HL-60 (cell line): ENCODE results near the gene ADAMTS8.

Source experiments
- CTCF ChIP-seq: IDR thresholded peaks from one replicate; pipeline ENCODE4 v1.5.1; 2011; ENCODE audit warnings: low read length, control low read depth, inconsistent platforms; ENCODE audit not compliant: insufficient read depth
- GABPA ChIP-seq: IDR thresholded peaks from 2 replicates; pipeline ENCODE4 v1.6.1; 2012; ENCODE audit warnings: low read depth
- POLR2AphosphoS5 ChIP-seq: IDR thresholded peaks from 2 replicates; pipeline ENCODE4 v1.6.1; 2012; ENCODE audit warnings: low read depth

DNA sequence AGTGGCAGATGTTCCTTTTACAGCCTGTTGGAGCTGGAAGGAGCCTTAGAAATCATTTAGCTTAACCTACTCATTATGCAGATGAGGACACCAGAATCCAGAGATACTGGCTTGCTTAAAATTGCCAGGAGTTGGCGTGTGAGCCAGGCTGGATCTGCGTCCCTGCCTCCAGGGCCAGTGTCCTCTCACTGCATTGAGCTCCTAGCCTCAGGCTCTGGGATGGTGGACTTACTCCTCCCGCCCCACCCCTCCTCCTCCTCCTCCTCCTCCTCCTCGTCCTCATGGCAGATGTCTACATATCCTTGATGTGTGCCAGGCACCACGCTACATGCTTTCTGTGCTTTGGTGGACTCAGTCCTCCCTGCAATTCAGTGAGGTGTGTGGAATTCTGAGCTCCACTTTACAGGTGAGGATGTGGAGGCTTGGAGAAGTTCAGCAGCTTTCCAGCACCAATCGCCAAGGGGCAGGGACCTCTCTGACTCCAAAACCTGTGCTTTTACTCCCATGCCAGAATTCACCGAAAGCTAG, 44.1 kb upstream of the ADAMTS8 start:
- TF ChIP-seq CTCF = no peak
- TF ChIP-seq POLR2AphosphoS5 = no peak
- no peak for TF ChIP-seq GABPA
